GM23338 (cell line): Measurements from ENCODE around the gene TAOK2. TPM values are rescaled to one million over a fixed set of nuclear protein-coding genes. Genes with fewer than 3 reads are reported as not detected.
A peak's percentile ranks its signal among the peaks of the same experiment; 100 is the strongest.

Source experiments
- ATAC-seq: fragments of 200-7000 bp; cut with Tn5 transposase; 3 replicates; pipeline ENCODE4 v1.9.1; 2020
- DNase-seq: peaks from one replicate; pipeline ENCODE4 v3.0.0-alpha.2; 2015; ENCODE audit warnings: low spot score
- H2AFZ ChIP-seq: fragments of 200-600 bp; sonication (generic); 2 replicates; pipeline ENCODE4 v1.8.0; 2016; ENCODE audit warnings: antibody characterized with exemption, mild to moderate bottlenecking, moderate library complexity
- H3F3A ChIP-seq: fragments of 200-600 bp; sonication (generic); replicated peaks from 2 replicates; pipeline ENCODE4 v1.8.0; 2017; ENCODE audit warnings: antibody characterized with exemption, mixed run types, low read depth
- H3K27ac ChIP-seq: fragments of 200-600 bp; sonication (generic); 2 replicates; pipeline ENCODE4 v1.6.1; 2016; ENCODE audit warnings: low read depth
- H3K27me3 ChIP-seq: fragments of 200-600 bp; sonication (generic); 2 replicates; pipeline ENCODE4 v1.8.0; 2016; ENCODE audit warnings: mild to moderate bottlenecking, mixed run types, moderate library complexity; ENCODE audit not compliant: insufficient read depth
- H3K36me3 ChIP-seq: fragments of 200-600 bp; sonication (generic); 2 replicates; pipeline ENCODE4 v1.8.0; 2016; ENCODE audit warnings: mild to moderate bottlenecking; ENCODE audit not compliant: insufficient read depth
- H3K4me1 ChIP-seq: fragments of 200-600 bp; sonication (generic); 2 replicates; pipeline ENCODE4 v1.8.0; 2016; ENCODE audit warnings: mild to moderate bottlenecking, moderate library complexity; ENCODE audit not compliant: insufficient read depth
- H3K4me2 ChIP-seq: fragments of 200-600 bp; sonication (generic); 2 replicates; pipeline ENCODE4 v1.7.1; 2017; ENCODE audit warnings: mixed run types
- H3K4me3 ChIP-seq: fragments of 200-600 bp; sonication (generic); 2 replicates; pipeline ENCODE4 v1.6.1; 2016; ENCODE audit warnings: mixed run types
- H3K79me2 ChIP-seq: fragments of 200-600 bp; sonication (generic); replicated peaks from 2 replicates; pipeline ENCODE4 v1.8.0; 2017; ENCODE audit warnings: mild to moderate bottlenecking; ENCODE audit not compliant: insufficient read depth
- H3K9me2 ChIP-seq: fragments of 200-600 bp; sonication (generic); 2 replicates; pipeline ENCODE4 v1.8.0; 2017; ENCODE audit not compliant: insufficient read depth
- H4K20me1 ChIP-seq: fragments of 200-600 bp; sonication (generic); replicated peaks from 2 replicates; pipeline ENCODE4 v1.8.0; 2017; ENCODE audit warnings: mild to moderate bottlenecking; ENCODE audit not compliant: insufficient read depth
- H3K27ac Mint-ChIP-seq: 2 replicates; pipeline ENCODE4 v1.8.0; 2020; ENCODE audit warnings: inconsistent platforms, mild to moderate bottlenecking, moderate library complexity, mixed read lengths
- H3K27me3 Mint-ChIP-seq: 3 replicates; pipeline ENCODE4 v1.8.0; 2022; ENCODE audit warnings: low read depth, mild to moderate bottlenecking, moderate library complexity, mixed read lengths, inconsistent platforms; ENCODE audit not compliant: insufficient read depth, poor library complexity
- H3K36me3 Mint-ChIP-seq: 3 replicates; pipeline ENCODE4 v1.8.0; 2021; ENCODE audit warnings: low read depth, mild to moderate bottlenecking, inconsistent platforms, moderate library complexity, mixed read lengths
- H3K4me1 Mint-ChIP-seq: 3 replicates; pipeline ENCODE4 v1.8.0; 2020; ENCODE audit warnings: mild to moderate bottlenecking, inconsistent platforms, mixed read lengths
- H3K4me3 Mint-ChIP-seq: 3 replicates; pipeline ENCODE4 v1.8.0; 2021; ENCODE audit warnings: moderate library complexity, mild to moderate bottlenecking, inconsistent platforms, mixed read lengths
- H3K9me3 Mint-ChIP-seq: 3 replicates; pipeline ENCODE4 v1.8.0; 2020; ENCODE audit warnings: moderate library complexity, mild to moderate bottlenecking, inconsistent platforms, mixed read lengths
- JUNB ChIP-seq: IDR thresholded peaks from one replicate; pipeline ENCODE4 v1.6.1; 2016; ENCODE audit warnings: antibody characterized with exemption; ENCODE audit not compliant: unreplicated experiment
- POLR2AphosphoS5 ChIP-seq: IDR thresholded peaks from 2 replicates; pipeline ENCODE4 v1.6.1; 2016; ENCODE audit warnings: antibody characterized with exemption, low read depth
- ZNF114 ChIP-seq: fragments of 250-450 bp; sonication (Bioruptor Pico); IDR thresholded peaks from 2 replicates; pipeline ENCODE4 v1.5.0; 2020; ENCODE audit warnings: mild to moderate bottlenecking, moderate library complexity
- polyA plus RNA-seq: library from polyadenylated mRNA; unstranded; fragments of >200 nt; fragmentation: Nextera tagmentation; extraction: Ambion mirVana; gene quantifications from 2 replicates; pipeline ENCODE4 v1.2.1, GENCODE V29; 2016
- total RNA-seq: library from RNA; depleted of rRNA; stranded (reverse); fragments of >200 nt; shearing (Covaris generic); gene quantifications from 2 replicates; pipeline ENCODE4 v1.2.3, GENCODE V29; 2014
- TF ChIP-seq, protein P1 (sequence below): fragments of 250-450 bp; sonication (Bioruptor Pico); IDR thresholded peaks from 2 replicates; pipeline ENCODE4 v1.5.0; 2020; ENCODE audit warnings: mild to moderate bottlenecking, moderate library complexity

Gene TAOK2
- total and polyA plus RNA-seq, 2 experiments from 2014 or later = 8.8 to 45.2 TPM

DNA sequence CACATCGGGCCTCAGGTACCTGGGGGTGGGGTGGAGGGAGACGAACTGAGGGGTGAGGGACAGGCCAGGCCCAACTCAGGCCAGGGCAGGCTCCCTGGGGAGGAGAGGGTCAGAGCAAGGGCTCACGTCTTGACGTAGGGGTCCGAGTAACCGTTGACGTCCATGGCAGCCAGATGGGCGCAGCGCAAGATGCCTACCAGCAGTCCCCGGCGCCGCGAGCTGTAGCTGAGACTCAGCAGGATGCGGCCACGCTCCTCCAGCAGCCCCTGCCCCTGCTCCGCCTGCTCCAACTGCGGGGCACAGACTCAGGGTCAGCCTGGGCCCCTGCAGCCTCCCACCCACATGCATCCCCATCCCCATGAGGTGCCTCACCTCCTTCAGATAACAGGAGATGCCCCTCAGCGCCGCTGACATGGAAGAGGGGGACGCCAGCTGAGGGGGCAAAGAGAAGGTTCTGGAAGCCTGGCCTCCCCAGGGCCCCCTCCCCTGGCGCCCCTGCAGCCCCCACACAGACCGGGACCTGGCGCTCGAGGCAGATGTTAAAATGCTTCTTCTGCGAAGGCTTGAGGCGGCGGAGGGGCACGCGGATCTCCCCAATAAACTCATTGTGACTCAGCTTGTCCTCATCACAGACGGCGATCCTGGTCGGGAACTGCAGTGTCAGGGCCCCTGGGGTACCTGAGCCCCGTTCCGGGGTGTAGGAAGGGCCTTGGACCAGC is 33.1 kb downstream of the TAOK2 start:
- Mint-ChIP-seq H3K27ac (peak overlapping the region; percentile 40; the same call in 1 of the 2 replicates), H3K4me3 (no peak overlapping the region), H3K36me3 (peaks cover 13% of the 10 kb centered on the region; the same call in 2 of the 3 replicates), H3K4me1 (peaks cover 38% of the 10 kb centered on the region), H3K9me3 (no peaks in the 10 kb centered on the region), H3K27me3 (peaks cover 34% of the 10 kb centered on the region)
- H3K79me2 ChIP-seq = no peaks in the 10 kb centered on the region
- H3K4me1 ChIP-seq = peaks cover 8% of the 10 kb centered on the region; the same call in 1 of the 2 replicates
- peaks cover 21% of the 10 kb centered on the region for H3K27me3 ChIP-seq
- ATAC-seq = no peak
- no peaks in the 10 kb centered on the region for H4K20me1 ChIP-seq
- H3K4me2 ChIP-seq = no peak overlapping the region
- no peak overlapping the region for H3K27ac ChIP-seq
- TF ChIP-seq, protein P1, sequence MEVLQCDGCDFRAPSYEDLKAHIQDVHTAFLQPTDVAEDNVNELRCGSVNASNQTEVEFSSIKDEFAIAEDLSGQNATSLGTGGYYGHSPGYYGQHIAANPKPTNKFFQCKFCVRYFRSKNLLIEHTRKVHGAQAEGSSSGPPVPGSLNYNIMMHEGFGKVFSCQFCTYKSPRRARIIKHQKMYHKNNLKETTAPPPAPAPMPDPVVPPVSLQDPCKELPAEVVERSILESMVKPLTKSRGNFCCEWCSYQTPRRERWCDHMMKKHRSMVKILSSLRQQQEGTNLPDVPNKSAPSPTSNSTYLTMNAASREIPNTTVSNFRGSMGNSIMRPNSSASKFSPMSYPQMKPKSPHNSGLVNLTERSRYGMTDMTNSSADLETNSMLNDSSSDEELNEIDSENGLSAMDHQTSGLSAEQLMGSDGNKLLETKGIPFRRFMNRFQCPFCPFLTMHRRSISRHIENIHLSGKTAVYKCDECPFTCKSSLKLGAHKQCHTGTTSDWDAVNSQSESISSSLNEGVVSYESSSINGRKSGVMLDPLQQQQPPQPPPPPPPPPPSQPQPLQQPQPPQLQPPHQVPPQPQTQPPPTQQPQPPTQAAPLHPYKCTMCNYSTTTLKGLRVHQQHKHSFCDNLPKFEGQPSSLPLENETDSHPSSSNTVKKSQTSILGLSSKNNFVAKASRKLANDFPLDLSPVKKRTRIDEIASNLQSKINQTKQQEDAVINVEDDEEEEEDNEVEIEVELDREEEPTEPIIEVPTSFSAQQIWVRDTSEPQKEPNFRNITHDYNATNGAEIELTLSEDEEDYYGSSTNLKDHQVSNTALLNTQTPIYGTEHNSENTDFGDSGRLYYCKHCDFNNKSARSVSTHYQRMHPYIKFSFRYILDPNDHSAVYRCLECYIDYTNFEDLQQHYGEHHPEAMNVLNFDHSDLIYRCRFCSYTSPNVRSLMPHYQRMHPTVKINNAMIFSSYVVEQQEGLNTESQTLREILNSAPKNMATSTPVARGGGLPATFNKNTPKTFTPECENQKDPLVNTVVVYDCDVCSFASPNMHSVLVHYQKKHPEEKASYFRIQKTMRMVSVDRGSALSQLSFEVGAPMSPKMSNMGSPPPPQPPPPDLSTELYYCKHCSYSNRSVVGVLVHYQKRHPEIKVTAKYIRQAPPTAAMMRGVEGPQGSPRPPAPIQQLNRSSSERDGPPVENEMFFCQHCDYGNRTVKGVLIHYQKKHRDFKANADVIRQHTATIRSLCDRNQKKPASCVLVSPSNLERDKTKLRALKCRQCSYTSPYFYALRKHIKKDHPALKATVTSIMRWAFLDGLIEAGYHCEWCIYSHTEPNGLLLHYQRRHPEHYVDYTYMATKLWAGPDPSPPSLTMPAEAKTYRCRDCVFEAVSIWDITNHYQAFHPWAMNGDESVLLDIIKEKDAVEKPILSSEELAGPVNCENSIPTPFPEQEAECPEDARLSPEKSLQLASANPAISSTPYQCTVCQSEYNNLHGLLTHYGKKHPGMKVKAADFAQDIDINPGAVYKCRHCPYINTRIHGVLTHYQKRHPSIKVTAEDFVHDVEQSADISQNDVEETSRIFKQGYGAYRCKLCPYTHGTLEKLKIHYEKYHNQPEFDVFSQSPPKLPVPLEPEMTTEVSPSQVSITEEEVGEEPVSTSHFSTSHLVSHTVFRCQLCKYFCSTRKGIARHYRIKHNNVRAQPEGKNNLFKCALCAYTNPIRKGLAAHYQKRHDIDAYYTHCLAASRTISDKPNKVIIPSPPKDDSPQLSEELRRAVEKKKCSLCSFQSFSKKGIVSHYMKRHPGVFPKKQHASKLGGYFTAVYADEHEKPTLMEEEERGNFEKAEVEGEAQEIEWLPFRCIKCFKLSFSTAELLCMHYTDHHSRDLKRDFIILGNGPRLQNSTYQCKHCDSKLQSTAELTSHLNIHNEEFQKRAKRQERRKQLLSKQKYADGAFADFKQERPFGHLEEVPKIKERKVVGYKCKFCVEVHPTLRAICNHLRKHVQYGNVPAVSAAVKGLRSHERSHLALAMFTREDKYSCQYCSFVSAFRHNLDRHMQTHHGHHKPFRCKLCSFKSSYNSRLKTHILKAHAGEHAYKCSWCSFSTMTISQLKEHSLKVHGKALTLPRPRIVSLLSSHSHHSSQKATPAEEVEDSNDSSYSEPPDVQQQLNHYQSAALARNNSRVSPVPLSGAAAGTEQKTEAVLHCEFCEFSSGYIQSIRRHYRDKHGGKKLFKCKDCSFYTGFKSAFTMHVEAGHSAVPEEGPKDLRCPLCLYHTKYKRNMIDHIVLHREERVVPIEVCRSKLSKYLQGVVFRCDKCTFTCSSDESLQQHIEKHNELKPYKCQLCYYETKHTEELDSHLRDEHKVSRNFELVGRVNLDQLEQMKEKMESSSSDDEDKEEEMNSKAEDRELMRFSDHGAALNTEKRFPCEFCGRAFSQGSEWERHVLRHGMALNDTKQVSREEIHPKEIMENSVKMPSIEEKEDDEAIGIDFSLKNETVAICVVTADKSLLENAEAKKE (CRISPR knock-in tag) = no peak
- no peak for TF ChIP-seq ZNF114 (CRISPR knock-in tag)
- H3K36me3 ChIP-seq = no peaks in the 10 kb centered on the region
- H3F3A ChIP-seq = 0 out of 2 replicates have a peak, but pooled peaks cover 2% of the 10 kb centered on the region
- no peak overlapping the region for H2AFZ ChIP-seq
- no peak for DNase-seq
- H3K9me2 ChIP-seq = no peaks in the 10 kb centered on the region
- H3K4me3 ChIP-seq = no peak overlapping the region

DNA sequence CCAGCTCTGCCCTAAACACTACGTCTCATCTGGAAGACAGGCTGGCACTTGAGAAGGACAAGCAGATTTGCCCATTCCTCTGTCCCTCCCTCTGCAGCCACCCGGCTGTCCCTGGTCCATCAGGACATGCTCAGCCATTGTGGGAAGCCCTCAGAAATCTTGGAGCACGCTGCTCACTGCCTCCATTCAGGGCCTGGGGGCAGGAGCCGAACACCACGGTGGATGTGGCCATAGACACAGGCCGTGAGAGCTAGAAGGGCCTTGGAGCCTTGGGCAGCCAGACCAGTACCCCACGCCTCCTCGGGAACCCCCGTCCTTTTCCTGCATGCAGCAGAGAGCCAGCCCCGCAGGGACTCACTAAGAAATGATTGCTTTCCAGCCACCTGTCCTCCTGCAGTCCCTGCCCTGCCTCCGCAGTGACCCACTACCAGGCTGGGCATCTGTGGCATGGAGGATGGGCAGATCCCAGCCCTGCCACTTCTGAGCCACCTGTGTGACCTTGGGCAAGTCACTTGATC is 33.8 kb downstream of the TAOK2 start:
- peak overlapping the region; percentile 40 for H3K27ac Mint-ChIP-seq
- H3K9me2 ChIP-seq = no peaks in the 10 kb centered on the region
- no peak overlapping the region for H3K27ac ChIP-seq
- ATAC-seq (no peak), DNase-seq (no peak)
- peaks cover 2% of the 10 kb centered on the region; the same call in 1 of the 3 replicates for H3K9me3 Mint-ChIP-seq
- no peaks in the 10 kb centered on the region for H4K20me1 ChIP-seq
- H3K4me1 ChIP-seq = peaks cover 10% of the 10 kb centered on the region; the same call in 1 of the 2 replicates
- no peaks in the 10 kb centered on the region for H3K36me3 ChIP-seq
- no peaks in the 10 kb centered on the region for H3K79me2 ChIP-seq
- H3K27me3 ChIP-seq = peaks cover 27% of the 10 kb centered on the region
- H3K4me1 Mint-ChIP-seq = peaks cover 36% of the 10 kb centered on the region
- H3F3A ChIP-seq = 0 out of 2 replicates have a peak, but pooled peaks cover 4% of the 10 kb centered on the region
- H3K4me3 ChIP-seq = no peak overlapping the region
- no peak overlapping the region for H3K4me2 ChIP-seq
- H2AFZ ChIP-seq = no peak overlapping the region
- peaks cover 8% of the 10 kb centered on the region; the same call in 2 of the 3 replicates for H3K36me3 Mint-ChIP-seq
- peaks cover 35% of the 10 kb centered on the region for H3K27me3 Mint-ChIP-seq
- H3K4me3 Mint-ChIP-seq = no peak overlapping the region
- TF ChIP-seq, protein P1 (CRISPR knock-in tag) = no peak
- TF ChIP-seq JUNB = no peak
- TF ChIP-seq POLR2AphosphoS5 = no peak
